NOMO-1 treated with dmso at 0.1 percent for 144 hours (cell line): ENCODE measurements around the gene ATP13A3.

Source experiments
- DNase-seq: peaks from one replicate; lab custom pipeline; 2025; ENCODE audit not compliant: unreplicated experiment; lab: John Stamatoyannopoulos, UW

The ATP13A3 gene

GRCh38 chr3:194446172-194446571, 40.6 kb downstream of the ATP13A3 start:
- DNase-seq: no peak

- no peak for DNase-seq
Measured at GRCh38 chr3:194443901-194444300, 42.9 kb downstream of the ATP13A3 start.

- no peak for DNase-seq
Measured at GRCh38 chr3:194440756-194441155, 46.0 kb downstream of the ATP13A3 start.

- no peak for DNase-seq
Measured at GRCh38 chr3:194439881-194440550, 46.8 kb downstream of the ATP13A3 start.

GRCh38 chr3:194434503-194434902, 52.3 kb downstream of the ATP13A3 start:
- DNase-seq: no peak

GRCh38 chr3:194431554-194431953, 55.2 kb downstream of the ATP13A3 start:
- DNase-seq: no peak

GRCh38 chr3:194425399-194425798, 61.4 kb downstream of the ATP13A3 start:
- DNase-seq: no peak

GRCh38 chr3:194424953-194425352, 61.8 kb downstream of the ATP13A3 start:
- no peak for DNase-seq

- no peak for DNase-seq
Measured at GRCh38 chr3:194424373-194424772, 62.4 kb downstream of the ATP13A3 start.

GRCh38 chr3:194423317-194423716, 63.5 kb downstream of the ATP13A3 start:
- DNase-seq: no peak

GRCh38 chr3:194422188-194422587, 64.6 kb downstream of the ATP13A3 start:
- no peak for DNase-seq

GRCh38 chr3:194418671-194419070, 68.1 kb downstream of the ATP13A3 start:
- no peak for DNase-seq

GRCh38 chr3:194407423-194407822, 79.4 kb downstream of the ATP13A3 start:
- no peak for DNase-seq

GRCh38 chr3:194405766-194406165, 81.0 kb downstream of the ATP13A3 start:
- DNase-seq: no peak

GRCh38 chr3:194404365-194405140, 82.2 kb downstream of the ATP13A3 start:
- DNase-seq: no peak

GRCh38 chr3:194401868-194402329, 84.9 kb downstream of the ATP13A3 start:
- DNase-seq: no peak

- DNase-seq: no peak
Measured at GRCh38 chr3:194401346-194401745, 85.5 kb downstream of the ATP13A3 start.

- DNase-seq: no peak
Measured at GRCh38 chr3:194399874-194400411, 86.9 kb downstream of the ATP13A3 start.

- no peak for DNase-seq
Measured at GRCh38 chr3:194399166-194399565, 87.6 kb downstream of the ATP13A3 start, which contains the start of gene GP5. GP5 (minus strand) TSS chr3:194399266; CDS start chr3:194398282, 984 bp downstream.

- no peak for DNase-seq
Measured at GRCh38 chr3:194397757-194398312, 89.0 kb downstream of the ATP13A3 start.

- DNase-seq: no peak
Measured at GRCh38 chr3:194396859-194397756, 89.7 kb downstream of the ATP13A3 start.
